HG03520 (cell line): ENCODE results near the gene GFM1.
"Not testable (repeated sequence)": the region's sequence is repeated elsewhere in the genome, so short reads cannot be mapped to it uniquely, and the experiment has no call there.

Experiments used
- ATAC-seq: cut with Tn5 transposase; IDR thresholded peaks from one replicate; pipeline ENCODE4 v1.9.1; 2021; ENCODE audit warnings: mild to moderate bottlenecking, moderate library complexity; ENCODE audit not compliant: unreplicated experiment

The GFM1 gene

GRCh38 chr3:158672215-158673176 lies 28.2 kb downstream of the GFM1 start, which contains the start of gene LXN:
LXN (minus strand) TSS chr3:158672648; CDS start chr3:158672478, 170 bp downstream.
- ATAC-seq = peak; percentile 99

- ATAC-seq = no peak
These were observed 34.4 kb downstream of the GFM1 start for GRCh38 chr3:158678687-158679086.

GRCh38 chr3:158679547-158680000 lies 35.2 kb downstream of the GFM1 start:
- ATAC-seq = no peak

DNA sequence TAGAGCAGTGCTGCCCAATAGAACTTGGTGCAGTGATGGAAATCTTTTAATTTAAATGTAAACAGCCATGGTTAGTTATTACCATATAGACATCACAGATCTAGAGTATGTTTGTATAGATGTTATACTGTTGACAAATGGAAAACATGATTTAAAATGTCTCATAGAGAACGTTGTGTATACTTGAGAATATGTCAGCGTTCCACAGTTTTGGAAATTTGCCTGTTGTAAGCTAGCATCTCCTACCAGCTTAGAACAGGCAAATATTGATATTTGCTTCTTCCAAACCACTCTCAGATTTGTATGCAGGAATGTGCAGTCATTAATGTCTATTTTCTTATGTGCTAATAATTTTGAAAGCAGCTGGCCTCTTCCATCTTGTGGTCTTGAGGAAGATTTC lies 36.5 kb downstream of the GFM1 start:
- ATAC-seq = no peak

DNA sequence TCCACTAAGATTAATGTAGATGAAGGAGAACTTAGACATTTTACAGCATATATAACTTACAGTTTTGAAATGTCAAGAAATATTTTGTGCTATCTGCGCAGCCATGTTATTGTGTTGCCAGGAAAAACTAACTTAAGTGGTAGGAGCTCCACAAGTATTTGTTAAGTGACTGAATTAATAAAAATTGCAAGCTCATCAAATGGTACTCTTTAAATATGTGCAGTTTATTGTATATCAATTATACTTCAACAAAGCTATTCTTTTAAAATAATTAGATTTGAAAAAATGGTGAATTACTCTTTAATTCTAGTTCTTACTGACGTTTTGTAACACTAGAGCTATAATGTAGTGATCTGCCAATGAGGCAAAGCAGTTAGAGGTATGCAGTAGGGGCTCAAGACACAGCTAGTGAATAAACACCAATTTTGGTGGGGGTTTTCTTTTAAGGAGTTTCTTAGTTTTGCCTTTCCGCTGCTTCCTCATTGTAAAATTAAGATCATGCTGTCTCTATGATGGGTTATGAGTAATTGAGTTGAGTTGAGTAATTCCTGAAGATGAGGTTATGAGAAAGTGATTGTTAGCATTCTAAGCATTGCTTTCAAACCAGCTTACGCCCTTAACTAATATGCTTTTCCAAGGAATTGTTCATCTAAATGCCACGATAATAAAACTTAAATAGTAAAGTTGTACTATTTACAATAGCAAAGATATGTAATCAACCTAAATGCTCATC lies 39.1 kb downstream of the GFM1 start:
- no peak for ATAC-seq

DNA sequence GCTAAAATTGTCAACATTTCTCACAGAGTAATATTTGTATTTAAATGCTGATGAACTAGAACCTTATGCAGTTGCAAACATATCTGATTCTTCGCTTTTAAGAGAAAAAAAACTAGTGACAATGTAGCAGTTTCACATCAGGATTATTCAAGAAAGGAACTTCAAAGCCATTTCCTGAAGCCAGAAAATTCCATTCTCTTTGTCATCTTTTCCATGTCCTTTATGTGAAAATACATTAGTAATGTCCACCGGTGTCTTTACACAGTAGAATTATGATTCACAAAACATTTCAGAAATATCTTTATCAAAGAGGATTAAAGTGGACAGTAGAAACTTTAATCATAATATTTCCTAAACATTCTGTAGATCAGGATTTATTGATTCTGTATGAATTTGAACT lies 40.8 kb downstream of the GFM1 start:
- ATAC-seq = no peak

GRCh38 chr3:158693866-158694456 lies 49.6 kb downstream of the GFM1 start:
- ATAC-seq = not testable (repeated sequence)

DNA sequence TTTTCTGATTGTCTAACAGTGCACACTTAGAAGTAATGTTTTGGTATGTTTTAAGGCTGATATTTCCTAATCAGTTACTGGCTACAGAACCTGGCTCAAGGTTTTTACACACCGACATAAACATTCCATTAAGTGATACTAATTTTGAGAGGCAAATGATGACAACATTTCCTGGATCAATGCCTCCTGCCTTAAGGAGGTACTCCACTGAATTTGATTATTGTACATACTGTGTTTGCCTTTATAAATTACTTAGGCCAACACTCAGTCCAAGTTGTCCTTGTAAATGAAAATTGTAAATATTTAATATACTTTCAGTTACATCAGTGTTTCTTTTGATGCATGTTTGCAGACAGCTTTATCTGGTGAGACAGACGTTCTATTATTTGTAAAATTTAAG lies 52.3 kb downstream of the GFM1 start:
- no peak for ATAC-seq

DNA sequence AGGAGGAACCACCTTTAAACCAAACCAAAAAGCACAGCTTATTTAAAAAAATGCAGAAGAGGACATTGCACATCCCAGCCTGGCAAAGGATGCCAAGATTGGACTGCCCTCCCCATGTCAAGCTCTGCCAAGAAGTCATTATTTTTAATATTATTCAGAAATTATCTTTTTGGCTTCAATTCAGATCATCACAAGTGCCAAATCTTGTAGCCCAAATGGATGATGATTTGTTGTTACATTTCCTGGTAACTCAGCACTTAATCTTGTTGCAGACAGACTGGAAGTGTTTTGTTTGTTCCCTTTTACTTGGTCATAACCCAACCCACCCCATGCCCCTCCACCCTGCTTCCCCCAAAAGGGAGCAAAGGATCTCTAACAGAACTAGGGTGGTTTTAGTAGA lies 56.2 kb downstream of the GFM1 start:
- no peak for ATAC-seq

GRCh38 chr3:158701420-158702065 lies 57.2 kb downstream of the GFM1 start:
- ATAC-seq = no peak

DNA sequence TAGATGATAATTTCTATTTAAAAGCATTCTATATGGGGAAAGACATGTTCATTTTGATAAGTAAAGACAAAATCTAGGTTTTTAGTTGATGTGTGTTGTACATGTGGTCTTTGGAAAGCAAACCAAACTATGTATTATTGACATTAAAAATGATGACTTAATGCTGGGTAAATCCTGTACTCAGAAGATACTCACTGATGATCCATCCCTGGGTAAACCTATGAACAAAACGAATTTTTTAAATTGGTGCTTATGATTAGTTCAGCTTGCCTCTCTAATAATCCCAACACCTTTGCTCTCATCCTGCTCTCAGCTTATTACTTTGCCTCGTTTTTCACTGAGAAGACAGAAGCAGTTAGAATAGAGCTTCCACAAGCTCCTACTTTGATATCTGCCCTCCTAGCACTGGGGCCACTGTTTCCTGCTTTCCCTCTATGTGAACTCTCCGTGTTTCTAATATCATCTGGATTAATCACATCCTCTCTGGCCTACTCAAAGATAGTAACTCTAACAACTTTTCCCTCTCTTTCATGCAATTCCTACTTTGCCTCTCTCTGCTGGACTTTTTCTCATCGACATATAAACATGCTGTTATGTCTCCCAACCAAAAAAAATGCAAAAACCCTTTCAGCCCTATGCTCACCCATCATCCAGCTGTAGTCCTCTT lies 58.6 kb downstream of the GFM1 start:
- ATAC-seq = no peak

GRCh38 chr3:158703566-158703965 lies 59.2 kb downstream of the GFM1 start:
- ATAC-seq = no peak

- ATAC-seq = no peak
These were observed 65.3 kb downstream of the GFM1 start for GRCh38 chr3:158709666-158710083.

DNA sequence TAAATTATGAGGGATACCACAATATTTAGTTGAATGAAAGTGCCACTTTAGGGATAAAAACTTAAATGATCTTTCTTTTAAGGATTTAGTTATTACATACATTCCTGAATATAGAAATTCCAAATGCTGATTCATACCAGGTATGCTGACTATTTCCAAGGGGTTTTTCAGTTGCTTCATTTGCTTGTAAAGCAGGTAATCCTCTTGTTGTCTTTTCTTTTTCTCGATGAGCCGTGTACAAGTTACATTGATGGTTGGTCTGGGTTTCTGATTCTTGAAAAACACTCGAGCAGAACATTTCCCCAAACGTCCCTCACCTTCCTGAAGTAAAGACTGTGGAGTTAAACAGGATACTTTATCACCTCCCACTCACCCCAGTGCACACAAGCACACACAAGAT lies 66.3 kb downstream of the GFM1 start:
- no peak for ATAC-seq

- ATAC-seq = no peak
These were observed 67.6 kb downstream of the GFM1 start for GRCh38 chr3:158711886-158712285.

GRCh38 chr3:158712443-158712842 lies 68.1 kb downstream of the GFM1 start:
- ATAC-seq = no peak

- no peak for ATAC-seq
These were observed 68.8 kb downstream of the GFM1 start for GRCh38 chr3:158713094-158713499.

DNA sequence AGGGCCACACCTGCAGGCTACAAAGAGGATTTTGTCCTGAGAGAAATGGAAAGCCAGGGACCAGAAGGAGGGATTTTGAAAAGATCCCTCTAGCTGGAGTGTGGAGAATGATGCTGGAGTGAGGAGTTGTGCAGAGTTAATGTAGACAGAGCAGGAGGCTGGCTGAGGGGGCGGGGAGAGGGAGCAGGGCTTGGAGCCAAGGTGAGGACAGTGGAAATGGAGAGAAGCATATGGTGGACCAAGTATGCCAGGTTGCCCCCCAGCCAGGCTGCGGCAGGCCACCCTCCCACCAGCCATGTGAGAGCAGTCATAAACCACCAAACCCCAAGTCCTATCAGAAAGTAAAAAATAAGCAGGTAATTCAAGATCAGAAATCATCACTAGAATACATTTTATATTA lies 73.2 kb downstream of the GFM1 start:
- no peak for ATAC-seq

- no peak for ATAC-seq
These were observed 74.3 kb downstream of the GFM1 start for GRCh38 chr3:158718490-158719170.

GRCh38 chr3:158722108-158722507 lies 77.8 kb downstream of the GFM1 start:
- ATAC-seq = no peak
